CMK (cell line): Measurements from ENCODE around the gene NCOA1.
"Not testable (repeated sequence)": the region's sequence is repeated elsewhere in the genome, so short reads cannot be mapped to it uniquely, and the experiment has no call there.

Experiments
- DNase-seq: peaks from one replicate; pipeline ENCODE4 v3.0.0-alpha.2; 2010; ENCODE audit warnings: low read depth

NCOA1 gene

DNA sequence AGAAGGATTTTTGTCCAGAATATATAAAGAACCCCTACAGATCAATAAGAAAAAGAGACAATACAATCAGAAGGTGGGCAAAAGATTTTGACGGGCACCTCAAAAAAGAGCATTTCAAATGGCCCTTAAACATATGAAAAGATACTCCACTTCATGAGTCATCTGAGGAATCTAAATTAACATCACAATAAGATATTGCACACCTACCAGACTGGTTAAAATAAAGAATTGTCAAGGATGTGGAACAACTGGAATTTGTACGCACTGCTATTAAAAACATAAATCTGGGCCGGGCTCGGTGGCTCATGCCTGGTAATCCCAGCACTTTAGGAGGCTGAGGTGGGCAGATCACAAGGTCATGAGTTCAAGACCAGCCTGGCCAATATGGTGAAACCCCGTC lies 17.0 kb upstream of the NCOA1 start:
- no peak for DNase-seq

GRCh38 chr2:24477229-24477628 lies 13.8 kb upstream of the NCOA1 start:
- no peak for DNase-seq

DNA sequence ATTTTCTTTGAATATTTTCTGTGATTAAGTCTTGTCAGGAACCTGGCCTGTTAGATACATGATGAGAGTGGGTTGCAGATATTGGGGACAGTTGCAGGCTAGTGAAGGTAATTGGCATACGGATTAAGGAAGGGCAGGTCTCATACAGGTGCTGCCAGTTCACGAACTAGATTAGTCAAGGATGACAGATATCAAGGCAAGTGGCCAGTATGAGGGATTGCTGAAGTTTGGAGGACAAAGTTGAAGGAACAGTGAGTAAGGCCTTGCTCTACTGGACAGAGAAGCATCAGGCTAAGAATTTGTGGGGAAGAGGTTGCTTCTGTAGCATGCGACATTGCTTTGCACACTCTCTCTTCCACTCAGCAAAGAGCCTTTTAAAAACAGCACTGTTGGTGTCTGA lies 12.8 kb upstream of the NCOA1 start:
- no peak for DNase-seq

DNA sequence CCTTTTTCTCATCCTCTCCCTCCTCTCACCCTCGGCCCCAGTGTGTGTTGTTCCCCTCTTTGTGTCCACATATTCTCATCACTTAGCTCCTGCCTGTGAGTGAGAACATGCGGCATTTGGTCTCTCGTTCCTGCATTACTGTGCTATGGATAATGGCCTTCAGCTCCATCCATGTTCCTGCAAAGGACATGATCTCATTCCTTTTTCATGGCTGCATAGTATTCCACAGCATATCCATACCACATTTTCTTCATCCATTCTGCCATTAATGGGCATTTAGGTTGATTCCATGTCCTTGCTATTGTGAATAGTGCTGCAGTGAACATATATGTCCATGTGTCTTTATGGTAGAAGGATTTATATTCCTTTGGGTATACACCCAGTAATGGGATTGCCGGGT lies 10.8 kb upstream of the NCOA1 start:
- no peak for DNase-seq

GRCh38 chr2:24482251-24482971 lies 8.6 kb upstream of the NCOA1 start:
- no peak for DNase-seq

GRCh38 chr2:24482972-24483300 lies 8.1 kb upstream of the NCOA1 start:
- no peak for DNase-seq

DNA sequence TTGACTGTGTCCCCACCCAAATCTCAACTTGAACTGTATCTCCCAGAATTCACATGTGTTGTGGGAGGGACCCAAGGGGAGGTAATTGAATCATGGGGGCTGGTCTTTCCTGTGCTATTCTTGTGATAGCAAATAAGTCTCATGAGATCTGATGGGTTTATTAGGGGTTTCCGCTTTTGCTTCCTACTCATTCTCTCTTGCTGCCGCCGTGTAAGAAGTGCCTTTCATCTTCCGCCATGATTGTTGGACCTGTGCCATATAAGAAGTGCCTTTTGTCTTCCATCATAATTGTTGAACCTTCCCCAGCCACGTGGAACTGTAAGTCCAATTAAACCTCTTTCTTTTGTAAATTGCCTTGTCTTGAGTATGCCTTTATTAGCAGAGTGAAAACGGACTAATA lies 6.4 kb upstream of the NCOA1 start:
- DNase-seq = not testable (repeated sequence)

DNA sequence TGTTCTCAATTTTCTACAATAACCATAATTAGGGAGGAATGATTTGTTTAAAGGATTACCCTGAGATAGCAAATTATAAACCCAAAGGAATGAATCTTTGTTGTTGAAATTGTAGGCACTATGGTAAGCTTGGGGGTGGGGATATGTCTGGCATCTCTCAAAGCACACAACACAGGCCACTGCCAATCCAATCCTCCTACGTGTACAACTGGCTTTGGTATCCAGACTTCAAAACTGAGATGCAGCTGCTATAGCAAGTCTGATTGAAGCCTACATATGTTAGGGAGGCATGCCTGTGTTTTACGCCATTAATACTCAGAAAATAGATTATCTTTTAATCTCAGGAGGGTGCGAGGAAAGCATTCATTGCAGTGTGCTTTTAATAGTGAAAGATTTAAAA lies 5.9 kb upstream of the NCOA1 start:
- no peak for DNase-seq

- no peak for DNase-seq
Measured at GRCh38 chr2:24486636-24487205, 4.3 kb upstream of the NCOA1 start.

DNA sequence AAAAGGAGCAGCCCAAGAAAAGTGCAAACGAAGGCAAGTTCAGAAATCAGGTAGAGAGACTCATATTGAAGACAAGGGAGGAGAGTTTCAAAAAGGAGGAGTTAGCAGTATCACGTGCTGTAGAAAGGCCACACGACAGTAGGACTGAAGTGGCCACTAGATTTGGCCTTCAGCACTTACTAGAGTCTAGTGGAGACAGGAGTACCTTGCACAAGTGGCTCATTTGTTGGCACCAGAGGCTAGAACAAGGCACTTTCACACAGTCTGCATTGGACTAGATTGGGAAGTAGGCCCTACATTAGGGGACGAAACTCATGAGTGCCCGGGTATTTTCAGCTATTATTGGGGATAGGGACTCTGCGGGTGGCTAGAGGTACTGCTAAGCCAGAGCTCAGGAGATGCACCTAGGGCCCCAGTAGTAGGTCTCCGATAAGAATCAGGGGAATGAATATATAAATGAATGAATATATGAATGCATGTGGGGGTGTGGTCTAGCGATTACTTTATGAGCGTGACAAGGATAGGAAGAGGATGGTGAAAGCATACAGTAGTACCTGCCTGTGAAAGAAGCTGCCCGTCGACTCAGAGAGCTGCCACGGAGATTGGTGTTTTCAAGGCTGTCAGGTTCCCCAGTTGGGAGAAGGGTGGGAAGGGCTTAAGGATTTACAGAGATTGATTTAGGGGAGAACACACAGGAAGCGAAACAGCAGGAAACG lies 1.4 kb upstream of the NCOA1 start:
- no peak for DNase-seq

- DNase-seq = no peak
Measured at GRCh38 chr2:24490181-24490689, 819 bp upstream of the NCOA1 start.

GRCh38 chr2:24491542-24492420 lies 727 bp downstream of the NCOA1 start:
- no peak for DNase-seq

- DNase-seq = no peak
Measured at GRCh38 chr2:24492421-24493279, 1.6 kb downstream of the NCOA1 start.

GRCh38 chr2:24493713-24494112 lies 2.7 kb downstream of the NCOA1 start:
- DNase-seq = no peak

GRCh38 chr2:24494410-24494809 lies 3.4 kb downstream of the NCOA1 start:
- no peak for DNase-seq

DNA sequence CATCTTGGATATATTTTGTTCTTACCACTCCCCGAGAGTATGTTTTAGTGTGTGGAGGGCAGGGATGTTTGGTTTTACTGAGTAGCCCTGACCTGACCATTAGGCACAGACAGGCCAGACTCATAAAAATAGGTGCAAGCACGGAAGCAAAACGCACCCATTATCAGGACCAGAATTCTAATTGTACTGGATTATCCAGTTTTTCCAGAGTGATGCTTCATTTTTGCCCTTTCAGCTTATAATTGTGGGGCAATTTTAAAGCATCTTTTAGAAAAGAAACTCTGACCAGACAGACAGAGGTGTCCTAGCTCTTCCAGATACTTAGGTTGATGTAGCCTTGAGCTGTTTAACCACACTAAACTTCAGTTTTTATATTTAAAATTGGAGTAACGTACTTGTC lies 4.4 kb downstream of the NCOA1 start:
- DNase-seq = no peak

- no peak for DNase-seq
Measured at GRCh38 chr2:24496959-24497358, 5.9 kb downstream of the NCOA1 start.

GRCh38 chr2:24497685-24498084 lies 6.6 kb downstream of the NCOA1 start:
- no peak for DNase-seq

DNA sequence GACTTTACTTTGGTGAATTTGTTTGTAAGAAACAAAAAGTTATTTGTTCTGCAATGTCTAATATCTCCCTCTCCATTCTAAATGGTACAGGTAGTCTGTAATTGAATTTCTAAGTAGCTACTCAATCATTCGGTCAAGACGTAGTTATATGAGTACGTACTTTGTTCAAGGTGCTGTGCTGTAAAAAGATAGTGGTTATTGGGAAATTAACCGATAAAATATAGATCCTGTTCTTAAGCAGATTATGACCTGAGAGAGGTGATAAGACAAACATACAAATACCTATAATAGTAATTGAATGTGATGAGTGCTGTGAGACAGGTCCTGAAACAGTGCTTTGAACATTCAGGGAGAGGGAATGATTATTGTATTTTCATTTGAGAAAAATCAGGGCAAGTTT lies 7.1 kb downstream of the NCOA1 start:
- DNase-seq = no peak

DNA sequence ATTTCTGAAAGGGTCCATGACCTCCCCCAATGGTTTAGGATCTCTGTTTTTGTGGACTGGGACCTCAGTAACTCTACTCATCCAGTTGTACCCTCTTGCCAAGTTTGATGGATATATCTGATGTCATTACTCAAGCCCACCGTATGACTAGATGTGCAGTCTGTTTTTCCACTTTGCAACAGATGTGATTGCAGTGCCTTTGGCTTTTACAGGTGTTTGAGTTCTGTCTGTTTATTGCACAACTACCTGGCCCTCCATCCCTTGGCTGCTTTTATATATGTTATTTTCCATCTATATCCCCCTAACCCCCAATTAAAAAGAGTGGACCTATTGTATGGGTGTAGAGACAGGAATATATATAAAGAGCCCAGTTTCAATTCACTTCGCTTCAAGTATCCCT lies 10.8 kb downstream of the NCOA1 start:
- DNase-seq = no peak

GRCh38 chr2:24505534-24506275 lies 14.7 kb downstream of the NCOA1 start:
- DNase-seq = no peak
